Gastrocnemius medialis (tissue), 4 donors: ENCODE results near the gene SLC35F2. TPM values are rescaled to one million over a fixed set of nuclear protein-coding genes. Genes with fewer than 3 reads are reported as not detected.

Experiments
- ATAC-seq, 2 donors: fragments of 150-250 bp; one replicate each; pipeline ENCODE4 v1.9.1; 2016
- DNase-seq, 2 donors: peaks; one replicate each; pipeline ENCODE4 v3.0.0-alpha.2; 2019
- H3K27ac ChIP-seq, 4 donors: fragments of 200-600 bp; sonication (generic); 1 replicate in 1 of 4; 2 replicates in 3 of 4; pipeline ENCODE4 v1.5.1; 2016 to 2018; ENCODE audit warnings: mild to moderate bottlenecking in 2 of 4, moderate library complexity in 1 of 4
- H3K27me3 ChIP-seq, 3 donors: fragments of 200-600 bp; sonication (generic) in 2 of 3; 1 replicate in 1 of 3; 2 replicates in 2 of 3; pipeline versions ENCODE4 v1.5.1 to v1.6.0; 2016 to 2019; ENCODE audit warnings: mild to moderate bottlenecking in 1 of 3, moderate library complexity in 1 of 3
- H3K36me3 ChIP-seq, 2 donors: fragments of 200-600 bp; sonication (generic) in 1 of 2; one replicate each; pipeline ENCODE4 v1.5.1; 2017 to 2018
- H3K4me1 ChIP-seq, 2 donors: fragments of 200-600 bp; sonication (generic) in 1 of 2; one replicate each; pipeline ENCODE4 v1.5.1; 2016 to 2017; ENCODE audit warnings: mild to moderate bottlenecking in 2 of 2
- H3K4me3 ChIP-seq, 4 donors: fragments of 200-600 bp; sonication (generic) in 3 of 4; 1 replicate in 1 of 4; 2 replicates in 3 of 4; pipeline ENCODE4 v1.5.1; 2016 to 2019; ENCODE audit warnings: mild to moderate bottlenecking in 2 of 4
- H3K9me3 ChIP-seq, 3 donors: fragments of 200-600 bp; sonication (generic) in 2 of 3; 1 replicate in 1 of 3; 2 replicates in 2 of 3; pipeline ENCODE4 v1.5.1; 2016 to 2019
- CTCF ChIP-seq, 5 experiments: fragments of 450-650 bp in 3 of 5; fragments of 200-600 bp in 2 of 5; sonication (generic) in 2 of 5; IDR thresholded peaks in 4 of 5; conservative IDR thresholded peaks in 1 of 5; 1 replicate in 4 of 5; 2 replicates in 1 of 5; pipeline ENCODE4 v1.5.1; 2016 to 2019; ENCODE audit warnings: antibody characterized with exemption in 5 of 5, mild to moderate bottlenecking in 3 of 5, moderate library complexity in 3 of 5
- POLR2A ChIP-seq, 2 donors: fragments of 450-650 bp; IDR thresholded peaks; one replicate each; pipeline ENCODE4 v1.6.1; 2017; ENCODE audit warnings: antibody characterized with exemption in 2 of 2, mild to moderate bottlenecking in 2 of 2, moderate library complexity in 2 of 2
- in situ Hi-C, 4 donors: fragments of 200-750 bp; cut with MboI; loops; one replicate each; pipeline versions ENCODE4 v1.15.0 to v1.8.0; 2017; ENCODE audit warnings: low sequenced_read_pairs in 4 of 4
- intact Hi-C: fragments of 100-400 bp; cut with DNase I; formaldehyde crosslinking; loops from one replicate; pipeline ENCODE4 v1.15.1; 2023; ENCODE audit warnings: low total_unique reads
- total RNA-seq, 4 donors: library from RNA; depleted of rRNA; stranded (reverse); fragments of >200 nt; gene quantifications; one replicate each; pipeline versions ENCODE4 v1.1.0 to v1.2.3, GENCODE V29; 2016

SLC35F2 gene
- total RNA-seq, 4 donors from 2014 or later = 1.3 to 5.4 (median 1.7) TPM

- H3K27me3 ChIP-seq = no peaks in the 10 kb centered on the region
- no peak for TF ChIP-seq CTCF (IDR thresholded peaks at IDR 0.05 in 4 of 5, conservative IDR thresholded peaks at IDR 0.05 in 1 of 5)
- TF ChIP-seq POLR2A (IDR thresholded peaks at IDR 0.05) = no peak
- ATAC-seq (no peak), DNase-seq (no peak)
- peak overlapping the region; percentile 6 to 51 (median 36) for H3K27ac ChIP-seq
- H3K36me3 ChIP-seq = no peaks in the 10 kb centered on the region
- no peaks in the 10 kb centered on the region for H3K9me3 ChIP-seq
- peaks cover 0 to 22% of the 10 kb centered on the region in 2 donors for H3K4me1 ChIP-seq
- intact Hi-C loops (loop anchor here (2.0 kb wide), 1 partner anchor 17 kb away; no protein-coding TSS in a partner anchor), in situ Hi-C loops (no loop called here)
- peak overlapping the region; percentile 53 to 69 (median 63) for H3K4me3 ChIP-seq
Observed at GRCh38 chr11:107857550-107858216, 904 bp downstream of the SLC35F2 start.

- Histone ChIP-seq H3K27me3 (no peaks in the 10 kb centered on the region), H3K27ac (peak overlapping the region in 2 of 4 donors; percentile 7 to 50), H3K36me3 (no peaks in the 10 kb centered on the region), H3K4me1 (peaks cover 0 to 22% of the 10 kb centered on the region in 2 donors), H3K9me3 (no peaks in the 10 kb centered on the region), H3K4me3 (no peak overlapping the region)
- ATAC-seq = no peak
- intact Hi-C loops (no loop called here), in situ Hi-C loops (no loop called here)
- peak in 1 of 2 donors; percentile 21 for DNase-seq
- TF ChIP-seq CTCF (IDR thresholded peaks at IDR 0.05 in 4 of 5, conservative IDR thresholded peaks at IDR 0.05 in 1 of 5) (no peak), POLR2A (IDR thresholded peaks at IDR 0.05) (no peak)
Observed at GRCh38 chr11:107856981-107857517, 1.5 kb downstream of the SLC35F2 start.

- Histone ChIP-seq H3K27ac (peak overlapping the region in 2 of 4 donors; percentile 7 to 50), H3K27me3 (no peaks in the 10 kb centered on the region), H3K4me1 (peaks cover 0 to 22% of the 10 kb centered on the region in 2 donors), H3K9me3 (no peaks in the 10 kb centered on the region), H3K4me3 (no peak overlapping the region), H3K36me3 (no peaks in the 10 kb centered on the region)
- intact Hi-C loops = no loop called here
- ATAC-seq (no peak), DNase-seq (no peak)
- no peak for TF ChIP-seq CTCF (IDR thresholded peaks at IDR 0.05 in 4 of 5, conservative IDR thresholded peaks at IDR 0.05 in 1 of 5)
- no peak for TF ChIP-seq POLR2A (IDR thresholded peaks at IDR 0.05)
- in situ Hi-C loops = no loop called here
Observed at GRCh38 chr11:107856180-107856980, 2.2 kb downstream of the SLC35F2 start.

GRCh38 chr11:107853070-107853469, 5.5 kb downstream of the SLC35F2 start:
- DNase-seq = no peak
- ATAC-seq = no peak
- intact Hi-C loops = no loop called here
- H3K4me1 ChIP-seq = peaks cover 0 to 7% of the 10 kb centered on the region in 2 donors
- no peaks in the 10 kb centered on the region for H3K9me3 ChIP-seq
- no peaks in the 10 kb centered on the region for H3K27me3 ChIP-seq
- H3K36me3 ChIP-seq = no peaks in the 10 kb centered on the region
- H3K4me3 ChIP-seq = no peak overlapping the region
- TF ChIP-seq CTCF (IDR thresholded peaks at IDR 0.05 in 4 of 5, conservative IDR thresholded peaks at IDR 0.05 in 1 of 5) = no peak
- TF ChIP-seq POLR2A (IDR thresholded peaks at IDR 0.05) = no peak
- in situ Hi-C loops = no loop called here
- no peak overlapping the region for H3K27ac ChIP-seq
